ENCODE data around the gene PLVAP.

PLVAP gene

DNA sequence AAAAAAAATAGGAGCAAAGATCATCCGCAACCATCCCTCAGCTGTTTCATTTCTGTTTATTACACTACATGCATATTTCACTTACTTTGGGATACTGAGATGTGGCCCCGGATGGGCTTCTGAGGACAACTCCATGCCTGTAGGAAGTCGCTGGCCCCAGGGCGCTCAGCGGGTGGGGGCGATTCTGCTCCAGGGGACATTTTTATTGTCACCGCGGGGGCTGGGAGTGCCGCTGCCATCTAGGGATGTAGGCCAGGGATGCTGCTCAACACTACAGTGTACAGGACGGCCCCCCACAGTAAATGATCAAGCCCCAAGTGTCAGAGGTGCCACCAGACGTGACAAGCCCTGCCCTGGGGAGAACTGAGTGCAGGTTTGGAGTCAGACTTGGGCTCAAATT, 34.7 kb upstream of the PLVAP start:
- Histone ChIP-seq H3K27me3 (ENCODE audit: control insufficient read depth, insufficient read depth, low read length) (peaks cover 28% of the 10 kb centered on the region), H3K36me3 (ENCODE audit: insufficient read depth, low read length) (no peaks in the 10 kb centered on the region), H3K4me2 (ENCODE audit: low read length) (no peak overlapping the region), H3K4me3 (ENCODE audit: low read length) (no peak overlapping the region), H3K4me1 (ENCODE audit: control insufficient read depth, insufficient read depth, low read length) (peaks cover under 1% of the 10 kb centered on the region), H3K9ac (ENCODE audit: low read depth, low read length) (no peak overlapping the region), H3K9me3 (replicated peaks; ENCODE audit: low read length) (no peaks in the 10 kb centered on the region)

DNA sequence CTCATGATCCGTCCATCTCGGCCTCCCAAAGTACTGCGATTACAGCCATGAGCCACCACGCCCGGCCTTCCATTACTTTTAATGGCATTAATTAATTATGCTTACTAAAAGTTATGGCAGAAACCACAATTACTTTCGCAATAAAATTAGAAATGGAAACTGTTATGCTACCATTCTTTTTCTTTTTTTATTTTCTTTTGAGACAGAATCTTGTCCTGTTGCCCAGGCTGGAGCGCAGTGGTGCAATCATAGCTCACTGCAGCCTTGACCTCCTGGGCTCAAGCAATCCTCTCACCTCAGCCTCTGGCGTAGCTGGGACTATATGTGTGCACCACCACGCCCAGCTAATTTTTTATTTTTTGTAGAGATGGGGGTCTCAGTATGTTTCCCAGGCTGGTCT, 32.8 kb upstream of the PLVAP start:
- peaks cover 23% of the 10 kb centered on the region for H3K27me3 ChIP-seq (ENCODE audit: control insufficient read depth, insufficient read depth, low read length)
- H3K36me3 ChIP-seq (ENCODE audit: insufficient read depth, low read length) = no peaks in the 10 kb centered on the region
- no peaks in the 10 kb centered on the region for H3K9me3 ChIP-seq (replicated peaks; ENCODE audit: low read length)

DNA sequence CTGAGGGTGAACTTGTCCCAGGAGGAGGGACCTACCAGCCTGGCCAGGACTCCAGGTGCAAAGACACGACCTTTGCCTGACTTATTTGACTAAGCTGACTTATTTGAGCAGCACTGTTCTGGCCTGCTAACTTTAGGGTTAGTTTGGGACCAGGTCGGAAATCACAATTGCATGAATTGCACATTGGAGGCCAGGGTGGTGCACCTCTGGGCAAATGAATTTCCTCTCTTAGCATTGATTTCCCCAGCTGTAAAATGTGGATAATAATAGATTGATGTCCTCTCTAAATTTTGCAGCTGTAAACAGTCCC, 29.7 kb upstream of the PLVAP start:
- Histone ChIP-seq H3K27me3 (ENCODE audit: control insufficient read depth, insufficient read depth, low read length) (peaks cover 6% of the 10 kb centered on the region), H3K4me1 (ENCODE audit: control insufficient read depth, insufficient read depth, low read length) (peaks cover 13% of the 10 kb centered on the region), H3K4me3 (ENCODE audit: low read length) (no peak overlapping the region), H3K36me3 (ENCODE audit: insufficient read depth, low read length) (no peaks in the 10 kb centered on the region), H3K9me3 (replicated peaks; ENCODE audit: low read length) (no peaks in the 10 kb centered on the region), H3K4me2 (ENCODE audit: low read length) (no peak overlapping the region), H3K9ac (ENCODE audit: low read depth, low read length) (no peak overlapping the region)

More for the DNA sequence above, 32.8 kb upstream of the PLVAP start:
- Histone ChIP-seq H3K4me1 (ENCODE audit: control insufficient read depth, insufficient read depth, low read length) (peaks cover 13% of the 10 kb centered on the region), H3K9ac (ENCODE audit: low read depth, low read length) (no peak overlapping the region), H3K4me3 (ENCODE audit: low read length) (no peak overlapping the region), H3K4me2 (ENCODE audit: low read length) (no peak overlapping the region)

DNA sequence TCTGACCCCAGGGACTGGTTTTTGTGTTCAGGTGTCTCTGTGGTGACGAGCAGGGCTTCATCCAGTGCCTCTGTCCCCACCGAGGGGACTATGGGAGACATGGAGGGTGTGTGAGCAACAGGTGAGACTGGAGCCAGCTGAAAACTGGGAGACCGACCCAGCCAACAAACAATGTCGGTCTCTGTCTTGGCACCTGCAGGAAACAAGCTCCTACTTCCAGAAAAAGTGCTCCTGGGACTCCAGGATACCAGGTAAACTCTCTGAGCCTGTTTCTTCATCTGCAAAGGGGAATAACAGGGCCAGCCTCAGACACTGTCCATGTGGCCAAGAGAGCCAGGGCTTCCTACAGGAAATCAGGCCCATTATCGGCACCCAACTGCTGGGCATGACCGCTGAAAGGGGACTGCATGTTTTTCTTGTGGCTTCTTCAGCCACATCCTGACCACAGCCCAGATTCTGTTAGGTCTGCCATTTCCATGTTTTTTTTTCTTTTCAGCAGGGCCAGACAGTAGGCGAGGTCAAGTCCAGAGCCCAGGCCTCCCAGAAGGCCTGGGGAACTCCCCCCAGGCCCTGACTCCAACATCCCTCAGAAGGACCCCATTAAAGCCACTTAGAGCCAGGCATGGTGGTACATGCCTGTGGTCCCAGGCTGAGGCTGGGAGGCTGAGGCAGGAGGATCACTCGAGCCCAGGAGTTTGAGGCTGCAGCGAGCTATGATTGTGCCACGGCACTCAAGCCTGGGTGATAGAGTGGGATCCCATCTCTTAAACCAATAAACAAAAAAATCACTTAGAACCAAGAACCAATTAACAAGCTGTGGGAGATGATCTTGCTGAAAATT, 29.1 kb upstream of the PLVAP start:
- Histone ChIP-seq H3K9me3 (replicated peaks; ENCODE audit: low read length) (no peaks in the 10 kb centered on the region), H3K9ac (ENCODE audit: low read depth, low read length) (no peak overlapping the region), H3K36me3 (ENCODE audit: insufficient read depth, low read length) (no peaks in the 10 kb centered on the region), H3K4me1 (ENCODE audit: control insufficient read depth, insufficient read depth, low read length) (peaks cover 13% of the 10 kb centered on the region), H3K27me3 (ENCODE audit: control insufficient read depth, insufficient read depth, low read length) (peaks cover 4% of the 10 kb centered on the region), H3K4me2 (ENCODE audit: low read length) (peak overlapping the region; percentile 21), H3K4me3 (ENCODE audit: low read length) (no peak overlapping the region)

DNA sequence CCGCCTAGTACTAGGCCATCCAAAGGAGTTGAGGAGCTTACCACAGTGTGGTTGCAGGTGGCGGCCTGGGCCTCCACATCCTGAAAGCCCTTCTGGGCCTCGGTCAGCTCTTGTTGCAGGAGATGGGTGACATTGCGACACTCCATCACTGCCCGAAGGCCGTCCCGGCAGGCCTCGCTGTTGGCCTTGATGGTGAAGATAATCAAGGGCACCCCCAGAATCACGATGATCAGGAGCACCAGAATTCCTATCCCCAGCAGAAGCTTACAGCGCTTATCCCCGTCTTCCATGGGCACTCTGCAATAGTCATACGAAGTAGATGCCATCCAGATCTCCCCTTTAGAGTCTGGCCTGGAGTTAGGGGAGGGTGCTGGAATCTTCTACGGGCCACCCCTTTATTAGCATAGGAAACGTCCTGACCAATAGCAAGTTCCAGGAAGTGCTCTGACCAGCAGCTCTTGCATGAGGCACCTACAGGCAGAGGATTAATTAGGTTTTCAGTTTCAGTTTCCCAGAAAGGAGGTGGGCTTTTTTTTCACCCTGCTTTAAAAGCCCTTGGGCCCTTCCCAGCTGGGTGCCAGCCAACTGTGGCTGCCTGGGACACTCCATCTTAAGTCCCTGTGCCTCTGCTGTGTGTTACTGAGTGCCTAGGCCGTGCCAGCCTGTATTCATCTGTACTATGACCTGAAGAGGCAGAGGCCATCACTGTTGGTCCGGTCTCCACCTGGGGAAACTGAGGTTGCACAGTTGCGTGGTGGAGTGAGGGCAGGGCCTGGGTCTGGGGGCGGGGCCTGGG, 28.3 kb upstream of the PLVAP start, which contains the start of gene BST2:
Gene BST2, minus strand, starts transcription at position 381 of the 796 bp plus-strand sequence. Its CDS starts 55 bp downstream, at position 326.
- Histone ChIP-seq H3K4me2 (ENCODE audit: low read length) (peak within 1 kb of the TSS; percentile 21), H3K36me3 (ENCODE audit: insufficient read depth, low read length) (no peaks in the 10 kb centered on the region), H3K4me1 (ENCODE audit: control insufficient read depth, insufficient read depth, low read length) (peaks cover 13% of the 10 kb centered on the region), H3K9ac (ENCODE audit: low read depth, low read length) (no peak within 1 kb of the TSS), H3K9me3 (replicated peaks; ENCODE audit: low read length) (no peaks in the 10 kb centered on the region), H3K4me3 (ENCODE audit: low read length) (no peak within 1 kb of the TSS), H3K27me3 (ENCODE audit: control insufficient read depth, insufficient read depth, low read length) (peaks cover 4% of the 10 kb centered on the region)

DNA sequence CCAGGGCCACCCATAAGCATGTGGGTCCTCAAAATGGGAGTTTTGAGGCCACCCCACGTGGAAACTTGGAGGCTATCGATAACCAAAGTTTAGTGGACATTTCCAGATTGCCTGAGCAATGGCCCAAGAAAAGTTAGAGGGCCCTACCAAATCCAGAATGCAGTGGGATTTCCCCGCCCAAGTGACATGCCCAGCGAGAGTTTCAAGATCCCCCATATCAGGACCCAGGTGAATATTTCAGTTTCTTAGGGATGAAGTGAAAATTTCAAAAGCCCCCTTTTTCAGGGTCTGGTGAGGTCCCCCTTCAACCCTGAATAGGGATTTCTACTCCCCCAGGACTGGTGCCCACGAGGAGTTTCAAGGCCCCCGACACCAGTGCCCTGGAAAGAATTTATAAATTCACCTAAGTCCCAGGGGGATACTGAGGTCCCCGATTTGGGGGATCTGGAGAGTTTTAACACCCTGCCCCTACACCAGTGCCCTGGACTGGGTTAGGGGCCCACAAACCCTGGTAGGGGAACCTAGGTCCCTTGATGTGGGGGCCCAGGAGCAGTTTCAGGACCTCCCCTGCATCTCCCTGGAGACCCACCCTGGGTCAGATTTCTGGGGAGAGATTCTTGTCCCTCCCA, 27.6 kb upstream of the PLVAP start:
- Histone ChIP-seq H3K9ac (ENCODE audit: low read depth, low read length) (no peak overlapping the region), H3K36me3 (ENCODE audit: insufficient read depth, low read length) (no peaks in the 10 kb centered on the region), H3K27me3 (ENCODE audit: control insufficient read depth, insufficient read depth, low read length) (peaks cover 4% of the 10 kb centered on the region), H3K4me3 (ENCODE audit: low read length) (no peak overlapping the region), H3K4me1 (ENCODE audit: control insufficient read depth, insufficient read depth, low read length) (peaks cover 13% of the 10 kb centered on the region), H3K4me2 (ENCODE audit: low read length) (no peak overlapping the region), H3K9me3 (replicated peaks; ENCODE audit: low read length) (no peaks in the 10 kb centered on the region)

DNA sequence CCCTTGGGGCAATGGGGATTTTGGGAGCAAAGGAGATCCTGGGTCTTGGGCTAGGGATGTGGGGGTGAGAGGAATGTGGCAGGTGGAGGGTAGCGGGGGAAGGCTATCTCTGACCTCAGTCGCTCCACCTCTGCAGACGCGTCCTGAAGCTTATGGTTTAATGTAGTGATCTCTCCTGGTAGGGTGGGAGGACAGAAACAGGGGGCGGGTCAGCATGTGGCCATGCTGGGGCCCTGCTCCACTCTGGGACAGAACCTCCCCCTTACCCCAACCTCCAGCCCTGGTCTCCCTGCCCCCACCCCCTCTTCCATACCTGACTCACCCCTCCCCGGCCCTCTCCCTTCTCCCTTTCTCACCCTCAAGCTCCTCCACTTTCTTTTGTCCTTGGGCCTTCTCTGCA, 26.9 kb upstream of the PLVAP start:
- Histone ChIP-seq H3K4me1 (ENCODE audit: control insufficient read depth, insufficient read depth, low read length) (peaks cover 13% of the 10 kb centered on the region), H3K9me3 (replicated peaks; ENCODE audit: low read length) (no peaks in the 10 kb centered on the region), H3K36me3 (ENCODE audit: insufficient read depth, low read length) (no peaks in the 10 kb centered on the region), H3K4me2 (ENCODE audit: low read length) (no peak overlapping the region), H3K27me3 (ENCODE audit: control insufficient read depth, insufficient read depth, low read length) (peaks cover 4% of the 10 kb centered on the region), H3K4me3 (ENCODE audit: low read length) (no peak overlapping the region), H3K9ac (ENCODE audit: low read depth, low read length) (no peak overlapping the region)

DNA sequence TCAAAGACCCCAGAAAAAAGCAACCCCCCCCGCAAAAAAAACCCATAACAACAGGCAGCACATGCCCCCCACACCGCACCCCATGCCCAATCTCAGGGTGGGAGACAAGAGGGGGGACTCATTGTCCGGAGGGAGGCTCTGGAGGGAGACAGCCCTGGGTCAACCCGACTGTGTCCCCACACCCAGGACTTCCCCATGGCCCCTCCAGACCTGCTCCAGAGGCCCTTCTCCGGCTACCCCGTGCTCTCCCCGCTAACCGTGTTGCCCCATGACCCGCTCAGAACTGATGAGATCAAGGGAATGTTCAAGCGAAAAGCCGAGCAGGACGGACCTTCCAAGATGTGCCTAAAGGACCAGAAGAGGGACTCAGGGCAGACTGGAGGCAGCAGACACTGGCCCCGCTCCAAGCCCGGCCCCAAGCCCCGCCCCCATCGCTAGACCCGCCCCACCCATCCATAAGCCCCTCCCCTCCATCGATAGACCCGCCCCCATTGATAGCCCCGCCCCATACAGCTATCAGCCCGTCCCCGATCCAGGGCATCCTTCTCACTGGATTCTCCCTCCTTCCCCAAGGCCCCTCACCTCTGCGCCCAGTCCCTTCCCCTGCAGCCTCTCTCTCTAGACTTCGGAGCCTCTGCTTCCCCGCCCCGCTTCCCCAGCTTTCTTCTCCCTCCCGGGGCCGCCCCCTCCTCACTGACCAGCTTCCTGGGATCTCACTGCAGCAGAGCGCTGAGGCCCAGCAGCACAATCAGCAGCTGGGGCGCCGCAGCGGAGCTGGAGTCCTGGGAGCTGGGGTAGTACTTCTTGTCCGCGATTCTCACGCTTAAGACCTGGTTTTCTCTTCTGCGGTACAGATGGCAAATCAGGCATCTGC, 26.1 kb upstream of the PLVAP start:
- Histone ChIP-seq H3K27me3 (ENCODE audit: control insufficient read depth, insufficient read depth, low read length) (peaks cover 4% of the 10 kb centered on the region), H3K4me3 (ENCODE audit: low read length) (no peak overlapping the region), H3K4me1 (ENCODE audit: control insufficient read depth, insufficient read depth, low read length) (peaks cover 13% of the 10 kb centered on the region), H3K9ac (ENCODE audit: low read depth, low read length) (no peak overlapping the region), H3K9me3 (replicated peaks; ENCODE audit: low read length) (no peaks in the 10 kb centered on the region), H3K4me2 (ENCODE audit: low read length) (no peak overlapping the region), H3K36me3 (ENCODE audit: insufficient read depth, low read length) (no peaks in the 10 kb centered on the region)

DNA sequence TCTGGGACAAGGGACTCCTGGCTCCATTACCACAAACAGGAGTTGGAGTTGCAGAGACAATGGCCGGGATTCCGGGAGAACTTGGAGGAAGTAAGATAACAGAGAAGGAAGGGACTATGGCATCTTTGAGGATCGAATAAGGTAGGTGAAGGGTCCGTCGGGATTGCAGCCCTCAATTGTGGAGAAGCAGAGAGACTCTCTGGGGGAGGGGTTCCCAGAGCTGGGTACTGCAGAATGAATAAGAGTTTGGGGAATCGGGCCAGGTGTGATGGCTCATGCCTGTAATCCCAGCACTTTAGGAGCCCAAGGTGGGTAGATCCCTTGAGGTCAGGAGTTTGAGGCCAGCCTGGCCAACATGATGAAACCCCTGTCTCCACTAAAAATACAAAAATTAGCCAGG, 24.5 kb upstream of the PLVAP start:
- Histone ChIP-seq H3K4me1 (ENCODE audit: control insufficient read depth, insufficient read depth, low read length) (peaks cover 11% of the 10 kb centered on the region), H3K4me2 (ENCODE audit: low read length) (no peak overlapping the region), H3K9ac (ENCODE audit: low read depth, low read length) (no peak overlapping the region), H3K9me3 (replicated peaks; ENCODE audit: low read length) (no peaks in the 10 kb centered on the region), H3K4me3 (ENCODE audit: low read length) (no peak overlapping the region), H3K27me3 (ENCODE audit: control insufficient read depth, insufficient read depth, low read length) (peaks cover 4% of the 10 kb centered on the region), H3K36me3 (ENCODE audit: insufficient read depth, low read length) (no peaks in the 10 kb centered on the region)

DNA sequence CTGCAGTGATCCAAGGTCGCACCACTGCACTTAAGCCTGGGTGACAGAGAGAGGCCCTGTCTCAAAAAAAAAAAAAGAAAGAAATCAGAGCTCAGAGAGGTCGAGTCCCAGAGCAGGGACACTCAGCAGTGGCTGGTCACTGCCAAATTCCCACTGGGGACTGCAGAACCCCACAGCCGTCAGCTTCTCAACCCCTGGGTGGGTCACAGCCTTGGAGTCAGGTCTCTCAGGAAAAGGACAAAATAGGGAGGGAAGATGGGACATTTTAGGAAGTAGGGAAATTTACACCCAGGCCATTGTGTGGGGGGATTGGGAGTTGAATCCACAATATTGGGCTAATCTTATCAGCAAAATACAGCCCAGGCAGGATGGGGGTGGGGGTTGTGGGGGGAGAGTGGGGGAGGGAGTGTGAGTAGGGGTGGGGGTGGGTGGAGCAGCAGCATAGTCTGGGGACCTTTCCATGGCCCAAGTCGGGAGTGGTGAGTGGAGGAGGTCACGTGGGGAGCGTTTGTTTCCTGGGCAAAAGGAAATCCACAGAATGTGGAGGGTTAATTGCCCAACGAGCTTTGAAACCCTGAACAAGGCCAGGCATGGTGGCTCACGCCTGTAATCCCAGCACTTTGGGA, 21.9 kb upstream of the PLVAP start:
- Histone ChIP-seq H3K27me3 (ENCODE audit: control insufficient read depth, insufficient read depth, low read length) (peaks cover 7% of the 10 kb centered on the region), H3K9ac (ENCODE audit: low read depth, low read length) (no peak overlapping the region), H3K36me3 (ENCODE audit: insufficient read depth, low read length) (no peaks in the 10 kb centered on the region), H3K4me2 (ENCODE audit: low read length) (no peak overlapping the region), H3K9me3 (replicated peaks; ENCODE audit: low read length) (no peaks in the 10 kb centered on the region), H3K4me3 (ENCODE audit: low read length) (no peak overlapping the region), H3K4me1 (ENCODE audit: control insufficient read depth, insufficient read depth, low read length) (peaks cover 3% of the 10 kb centered on the region)

Data from skeletal muscle satellite cell (primary cell).